T-helper 1 cell treated with Interleukin-12 subunit alpha and Interleukin-12 subunit beta and Interleukin-4 antibody, amounts not matched to agents 30 ng/mL and 1 ng/mL, for 36 hours (primary cell): Measurements from ENCODE around the gene SEC16A. TPM values are rescaled to one million over a fixed set of nuclear protein-coding genes. Genes with fewer than 3 reads are reported as not detected.

ENCODE experiments used
- intact Hi-C: fragments of 100-400 bp; cut with micrococcal nuclease; formaldehyde crosslinking; loops from one replicate; pipeline ENCODE4 v1.15.1; 2024
- total RNA-seq: library from RNA; stranded (reverse); gene quantifications from 2 replicates; pipeline ENCODE4 v1.2.3, GENCODE V29; 2022

The SEC16A gene
- total RNA-seq, 1 donor from 2014 or later: 92.9 TPM

DNA sequence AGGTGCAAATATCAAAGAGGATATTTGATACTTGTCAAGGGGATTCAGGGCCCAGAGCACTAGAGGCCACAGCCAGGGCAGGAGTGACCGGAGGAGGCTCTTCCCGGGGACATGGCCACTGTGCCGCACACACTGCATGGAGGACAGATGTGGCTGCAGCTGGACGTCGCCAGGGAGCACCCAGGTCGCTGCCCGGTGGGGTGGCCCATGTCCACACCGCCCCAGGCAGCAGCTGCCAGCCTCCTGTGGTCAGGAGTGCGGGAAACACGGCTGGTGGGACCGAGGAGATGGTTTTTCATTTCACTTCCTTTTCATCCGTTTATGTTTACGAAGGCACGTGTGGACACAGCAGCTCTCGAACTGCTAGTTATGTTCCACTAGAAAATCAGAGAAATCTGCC, 15.1 kb downstream of the SEC16A start:
- intact Hi-C loops: no loop called here

DNA sequence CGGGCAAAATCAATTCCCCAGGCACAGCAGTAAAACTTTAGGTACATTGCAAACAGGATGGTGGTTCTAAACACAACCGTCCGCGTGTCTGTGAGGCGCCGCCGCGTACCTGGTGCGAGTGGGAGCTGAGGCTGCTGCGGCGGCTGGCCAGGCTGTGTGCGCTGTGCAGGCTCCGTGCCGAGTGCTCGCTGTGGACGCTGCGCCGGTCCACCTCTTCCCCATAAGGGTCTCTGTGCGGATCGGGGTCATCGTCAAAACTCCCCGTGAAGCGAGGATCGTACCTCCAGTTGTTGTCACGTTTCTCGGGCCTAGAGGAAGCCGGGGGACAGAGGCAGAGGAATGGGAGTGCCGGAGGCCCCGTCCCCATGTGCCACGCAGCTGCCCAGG, 16.7 kb downstream of the SEC16A start:
- intact Hi-C loops: no loop called here

DNA sequence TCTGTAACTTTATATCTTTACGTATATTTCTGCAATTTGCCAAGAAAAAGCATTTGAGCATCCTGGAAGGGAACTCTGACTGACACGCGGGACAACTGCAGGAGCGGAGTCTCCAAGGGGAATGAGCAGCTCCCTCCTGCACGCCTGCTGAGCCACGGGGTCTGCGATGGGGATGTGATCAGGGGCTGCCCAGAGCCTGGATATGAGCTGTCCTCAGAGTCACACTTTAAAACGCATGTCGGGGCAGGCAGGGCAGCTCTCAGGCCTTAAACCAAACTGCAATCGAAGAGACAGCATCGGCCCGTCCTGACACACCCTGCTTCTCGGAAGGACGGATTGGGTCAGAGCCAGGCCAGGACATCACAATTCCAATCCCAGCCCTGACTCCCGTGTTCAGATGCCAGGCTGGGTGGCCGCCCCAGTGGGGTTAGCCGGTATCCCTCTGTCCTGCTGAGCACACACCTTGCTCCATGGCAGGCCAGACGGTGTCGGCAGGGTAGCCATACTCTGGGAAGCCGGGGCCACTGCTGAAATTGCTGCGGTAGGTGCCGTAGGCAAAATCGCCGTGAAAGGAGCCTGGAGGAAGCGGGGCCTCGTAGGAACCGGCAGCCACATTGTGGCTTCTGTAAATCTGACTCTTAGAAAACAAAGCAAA, 17.2 kb downstream of the SEC16A start:
- intact Hi-C loops: no loop called here

DNA sequence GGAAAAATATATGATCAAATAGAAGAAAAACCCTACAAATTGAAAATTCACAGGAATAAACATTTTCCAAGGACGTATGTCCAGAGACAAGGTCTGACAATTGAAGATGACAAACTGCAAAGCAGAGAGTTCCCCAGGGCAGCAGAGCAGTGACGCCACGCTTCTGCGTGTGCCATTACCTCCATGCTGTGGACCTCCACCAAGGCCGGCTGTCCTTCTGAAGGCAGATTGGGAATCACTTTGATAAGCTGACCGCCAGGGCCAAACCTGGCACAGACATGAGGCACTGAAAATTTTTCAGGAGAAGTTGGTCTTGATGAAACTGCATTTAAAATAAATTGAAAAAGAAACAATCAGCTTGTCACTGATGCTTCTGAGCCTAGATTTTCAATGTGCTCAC, 18.6 kb downstream of the SEC16A start:
- intact Hi-C loops: no loop called here

DNA sequence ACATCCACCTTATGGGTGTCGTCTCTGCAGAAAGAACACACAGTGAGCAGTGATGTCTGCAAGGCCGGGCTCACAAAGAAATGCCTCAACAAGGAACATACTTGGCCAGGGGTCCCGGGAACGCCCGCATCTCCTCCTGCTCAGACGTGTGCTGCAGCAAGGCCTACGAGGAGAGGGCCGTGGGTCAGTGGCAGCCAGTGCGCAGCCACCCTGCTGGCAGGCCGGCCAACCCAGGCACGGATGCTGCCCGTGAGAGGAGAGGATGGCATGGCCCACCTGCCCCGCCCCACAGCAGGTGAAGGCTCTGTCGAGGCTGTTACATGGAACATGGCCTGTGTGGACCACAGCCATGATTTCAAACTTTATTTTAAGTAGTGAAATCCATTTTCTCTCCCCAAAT, 19.3 kb downstream of the SEC16A start:
- intact Hi-C loops: no loop called here

DNA sequence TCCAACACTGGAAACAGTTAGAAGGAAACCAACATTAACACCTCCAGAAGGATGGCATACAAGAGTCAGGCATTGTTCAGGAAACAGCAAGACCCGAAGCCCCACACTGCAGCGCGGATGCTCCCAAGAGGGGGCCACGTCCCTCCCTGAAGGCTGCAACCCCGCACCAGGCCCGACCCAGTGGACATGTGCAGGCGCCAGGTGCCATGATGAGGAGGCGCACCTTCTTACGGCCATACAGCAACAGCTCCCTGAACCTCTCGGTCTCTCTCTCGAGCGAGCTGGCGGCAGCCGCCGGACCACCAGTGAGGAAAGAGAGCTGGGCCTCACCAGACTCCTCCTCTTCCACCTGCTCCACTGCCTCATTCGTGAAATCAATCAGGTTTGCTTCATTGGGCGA, 20.2 kb downstream of the SEC16A start:
- intact Hi-C loops: no loop called here

DNA sequence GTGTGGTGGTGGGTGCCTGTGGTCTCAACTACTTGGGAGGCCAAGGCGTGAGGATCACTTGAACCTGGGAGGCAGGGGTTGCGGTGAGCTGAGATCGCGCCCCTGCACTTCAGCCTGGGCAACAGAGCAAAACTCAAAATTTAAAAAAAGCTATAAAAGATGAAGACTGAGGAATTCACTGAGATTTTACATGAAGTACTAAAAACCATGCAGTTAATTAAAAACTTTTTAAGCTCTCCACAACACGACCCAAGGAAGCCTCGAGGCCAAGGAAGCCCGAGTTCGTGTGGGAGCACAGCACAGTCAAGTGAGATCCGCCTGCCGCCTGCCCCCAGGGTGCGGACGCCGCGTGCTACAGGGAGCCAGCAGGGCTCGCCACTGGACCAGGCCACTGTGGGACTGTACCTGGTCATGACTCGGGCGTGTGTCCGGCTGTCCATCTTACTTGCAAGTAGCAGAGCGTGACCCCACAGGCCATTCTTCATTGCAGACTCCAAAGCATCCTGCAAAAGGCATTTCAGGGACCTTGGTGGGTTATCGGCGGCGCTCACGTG, 22.0 kb downstream of the SEC16A start:
- intact Hi-C loops: no loop called here

DNA sequence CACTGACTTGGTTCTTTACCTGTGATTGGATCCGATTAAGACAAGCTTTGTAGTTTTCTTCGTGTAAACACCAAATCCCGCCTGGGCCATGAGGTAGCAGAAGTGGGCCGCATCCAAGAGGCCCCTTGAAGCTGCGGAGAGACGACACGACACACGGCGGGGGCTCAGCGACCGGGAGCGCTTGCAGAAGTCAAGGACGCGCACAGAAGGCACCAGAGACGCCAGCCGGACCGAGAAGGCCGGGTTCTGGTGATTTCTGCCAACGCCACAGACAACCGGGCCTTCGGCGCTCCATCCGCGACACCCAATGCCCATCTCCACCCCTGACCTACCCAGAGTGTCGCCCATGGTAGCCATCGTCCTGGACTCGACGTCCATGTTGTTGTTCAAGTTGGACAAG, 23.4 kb downstream of the SEC16A start:
- intact Hi-C loops: no loop called here

DNA sequence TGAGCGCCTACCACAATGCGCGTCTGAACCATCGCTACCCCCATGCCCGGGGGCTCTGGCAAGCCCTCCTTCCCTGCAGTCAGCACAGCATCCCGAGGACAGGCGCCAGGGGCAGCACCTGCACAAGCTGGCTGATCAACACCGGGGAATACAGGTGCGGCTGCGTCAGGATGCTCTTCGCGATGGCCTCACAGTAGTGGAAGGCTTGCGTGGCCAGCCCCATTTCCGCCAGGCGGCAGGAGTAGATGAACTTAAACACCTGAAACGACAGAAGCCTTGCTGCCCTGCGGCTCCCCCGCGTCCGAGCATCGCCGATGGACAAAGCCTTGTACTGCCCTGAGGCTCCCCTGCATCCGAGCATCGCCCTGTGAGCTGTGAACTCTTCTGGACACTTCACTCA, 25.5 kb downstream of the SEC16A start:
- intact Hi-C loops: no loop called here

DNA sequence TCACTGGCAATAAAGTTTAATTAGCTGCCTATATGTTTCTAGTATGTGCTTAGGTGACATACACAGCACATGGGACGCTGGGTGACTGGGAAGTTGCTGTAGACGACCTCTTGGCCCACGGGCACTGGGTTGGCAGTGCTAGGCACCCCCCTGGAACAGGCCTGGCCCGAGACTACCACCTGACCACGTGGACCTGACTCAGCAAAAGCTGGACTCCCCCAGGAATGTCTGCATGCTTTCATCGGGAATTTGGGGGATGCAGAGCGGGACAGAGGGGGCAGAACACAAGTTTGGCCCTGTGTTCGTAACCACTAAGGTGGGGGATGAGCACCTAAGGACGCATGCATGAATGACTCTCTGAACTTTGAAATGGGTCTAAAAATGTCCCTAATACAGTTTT, 26.6 kb downstream of the SEC16A start:
- intact Hi-C loops: no loop called here

DNA sequence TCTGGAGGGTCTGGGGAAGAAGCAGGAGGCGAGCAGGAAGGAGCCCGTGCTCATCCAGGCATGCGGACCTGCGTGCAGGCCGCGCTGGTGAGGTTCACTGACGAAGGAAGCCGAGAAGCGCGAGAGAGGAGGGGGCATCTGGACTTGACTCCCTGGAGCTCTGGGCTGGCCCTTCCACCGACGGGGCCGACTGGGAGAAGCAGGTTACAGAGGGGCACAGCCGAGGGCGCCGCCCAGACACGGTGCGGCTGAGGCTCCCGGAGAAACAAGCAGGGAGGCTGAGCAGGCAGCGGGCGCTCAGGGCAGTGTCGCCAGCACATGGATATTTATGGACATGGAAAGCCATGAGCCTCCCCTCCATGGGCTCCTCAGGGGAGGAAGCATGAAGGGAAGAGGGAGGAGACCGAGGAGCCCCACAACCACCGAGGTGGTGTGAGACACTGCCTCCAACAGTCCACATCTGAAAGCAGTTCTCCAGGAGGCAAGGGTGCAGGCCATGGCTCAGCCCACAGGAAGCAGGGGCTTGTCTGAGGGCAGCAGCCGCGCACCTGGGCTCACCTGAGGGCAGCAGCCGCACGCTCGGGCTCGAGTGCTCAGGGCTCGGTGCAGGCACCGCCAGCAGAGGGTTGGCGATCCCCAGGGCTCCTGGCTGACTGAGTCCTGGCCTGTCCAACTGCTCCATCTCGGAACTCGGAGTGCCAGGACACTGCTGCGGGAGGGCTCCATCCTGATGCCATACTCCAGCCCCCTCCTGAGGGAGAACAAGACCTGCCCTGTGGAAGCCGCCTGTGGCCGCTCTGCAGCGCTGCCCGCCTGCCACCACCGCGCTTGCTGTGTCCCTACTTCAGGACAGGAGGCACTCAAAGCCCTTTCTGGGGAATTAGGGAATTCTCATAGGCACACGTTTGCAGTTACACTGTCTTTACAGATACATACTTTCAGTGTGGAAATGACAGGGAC, 27.5 kb downstream of the SEC16A start:
- intact Hi-C loops: no loop called here

DNA sequence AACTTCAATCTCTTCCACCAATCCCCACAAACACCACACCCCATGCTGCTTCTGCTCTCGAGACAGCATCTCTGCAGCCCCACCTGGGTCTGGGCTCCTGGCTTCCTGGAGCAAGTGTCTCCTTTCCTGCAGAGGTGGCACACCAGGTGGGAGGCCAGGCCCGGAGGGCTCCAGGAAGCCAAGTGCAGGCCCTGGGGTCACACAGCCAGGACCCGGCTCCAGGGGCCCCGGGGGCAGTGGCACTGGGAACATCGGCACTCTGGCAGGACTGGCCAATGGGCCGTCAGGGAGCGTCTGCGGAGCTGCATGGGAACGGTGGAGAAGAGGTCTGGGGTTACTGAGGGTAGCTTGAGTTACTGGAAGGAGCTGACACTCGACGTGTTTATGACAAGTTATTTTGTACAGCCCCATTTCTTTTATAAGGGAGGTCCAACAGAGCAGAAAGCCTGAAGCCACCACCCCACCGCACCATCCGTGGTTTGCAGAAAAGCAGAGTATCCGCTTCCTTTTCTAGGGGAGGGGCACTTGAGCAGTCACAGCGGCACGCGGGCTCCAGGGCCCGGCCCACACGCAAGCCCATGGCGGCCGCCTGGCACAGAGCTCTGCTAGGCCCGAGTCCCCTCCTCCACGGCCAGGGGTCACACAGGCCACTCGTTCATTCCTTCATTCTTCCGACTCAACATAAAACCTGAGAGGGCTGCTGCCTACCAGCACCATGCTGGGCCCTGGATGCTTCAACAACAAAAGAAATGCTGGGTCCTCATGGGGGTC, 28.6 kb downstream of the SEC16A start:
- intact Hi-C loops: no loop called here

DNA sequence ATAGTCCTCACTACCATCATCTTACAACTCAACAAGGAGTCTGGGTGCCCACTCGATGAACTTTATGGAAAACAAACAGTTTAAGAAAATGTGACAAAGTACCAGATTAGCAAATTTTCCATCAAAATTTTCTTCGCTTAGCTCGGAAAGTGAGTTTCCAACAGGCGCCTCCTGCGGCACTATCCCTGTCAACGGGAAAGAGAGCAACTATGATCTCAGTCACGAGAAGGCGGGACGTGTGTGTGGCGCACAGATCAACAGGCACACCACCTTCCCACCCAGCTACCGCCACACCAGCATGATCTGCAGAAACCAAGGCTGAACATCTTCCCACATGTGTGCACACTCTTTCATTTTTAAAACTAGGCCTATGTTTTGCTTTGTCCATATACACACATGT, 29.5 kb downstream of the SEC16A start:
- intact Hi-C loops: no loop called here

DNA sequence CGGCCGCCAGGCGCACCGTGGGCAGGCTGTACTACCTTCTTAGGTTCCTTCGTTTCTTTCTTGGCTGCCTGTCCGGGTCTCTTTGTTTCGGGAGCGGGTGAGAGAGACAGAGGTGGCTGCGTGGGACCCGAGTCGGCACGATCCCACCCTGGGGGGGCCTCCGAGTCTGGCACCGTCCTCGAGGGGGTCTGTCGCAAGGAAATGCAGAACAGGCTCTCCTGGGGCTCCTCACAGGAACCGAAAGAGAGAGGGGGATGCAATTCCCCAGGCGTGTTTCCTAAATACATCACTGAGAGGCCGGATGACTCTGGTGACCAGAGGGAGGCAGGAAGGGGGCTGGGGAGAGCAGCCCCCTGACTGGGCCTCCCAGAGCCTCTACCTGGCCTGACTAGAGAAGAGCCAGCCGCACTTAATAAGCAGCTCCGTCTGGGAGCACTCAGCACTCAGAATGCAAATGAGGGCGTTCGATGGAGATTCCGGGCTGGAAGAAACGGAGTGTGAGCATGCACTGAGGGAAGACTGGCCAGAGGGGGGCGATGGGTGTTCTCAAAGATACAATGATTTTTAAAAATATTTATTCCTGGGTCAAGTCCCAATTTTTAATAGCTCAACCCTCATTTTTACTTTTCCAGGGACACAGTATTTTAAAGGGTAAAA, 31.5 kb downstream of the SEC16A start:
- intact Hi-C loops: no loop called here

DNA sequence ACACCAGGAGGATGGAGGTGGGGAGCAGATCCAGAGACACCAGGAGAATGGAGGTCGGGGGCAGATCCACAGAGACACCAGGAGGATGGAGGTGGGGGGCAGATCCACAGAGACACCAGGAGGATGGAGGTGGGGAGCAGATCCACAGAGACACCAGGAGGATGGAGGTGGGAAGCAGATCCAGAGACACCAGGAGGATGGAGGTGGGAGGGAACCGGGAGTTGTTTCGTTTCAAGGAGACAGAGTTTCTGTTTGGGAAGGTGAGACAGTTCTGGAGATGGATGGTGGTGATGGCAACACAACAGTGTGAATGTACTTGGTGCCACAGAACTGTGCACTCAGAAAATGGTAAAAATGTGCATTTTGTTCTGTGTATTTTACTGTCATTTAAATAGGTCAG, 34.2 kb downstream of the SEC16A start:
- intact Hi-C loops: no loop called here

DNA sequence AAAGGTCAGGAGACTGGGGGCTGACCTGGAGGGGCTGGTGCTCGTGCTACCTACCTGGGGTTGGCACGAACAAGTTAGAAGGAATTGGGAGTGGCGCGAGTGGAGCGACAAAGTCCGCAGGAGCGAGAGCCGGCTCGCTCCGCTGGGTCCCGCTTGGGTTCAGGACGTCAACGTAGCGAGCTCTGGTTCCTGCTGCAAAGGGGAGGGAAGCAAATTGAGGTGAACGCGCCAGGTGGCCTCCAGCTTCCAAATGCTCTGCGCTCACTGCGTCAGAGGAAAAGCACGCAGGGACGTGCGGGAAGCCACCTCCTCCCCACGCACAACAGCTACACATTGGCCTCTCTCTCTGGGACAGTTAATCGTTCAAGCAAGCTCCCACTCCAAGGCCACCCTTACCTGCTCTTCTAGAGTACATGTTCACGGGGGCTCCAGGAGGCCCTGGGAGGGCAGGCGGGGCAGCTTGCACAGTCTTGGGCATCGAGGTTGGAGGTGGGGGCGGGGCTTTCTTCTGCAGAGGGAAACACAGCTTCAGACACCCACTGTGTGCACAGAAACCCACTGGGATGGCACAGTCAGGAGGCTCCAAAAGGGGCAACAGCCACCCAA, 35.6 kb downstream of the SEC16A start:
- intact Hi-C loops: no loop called here

DNA sequence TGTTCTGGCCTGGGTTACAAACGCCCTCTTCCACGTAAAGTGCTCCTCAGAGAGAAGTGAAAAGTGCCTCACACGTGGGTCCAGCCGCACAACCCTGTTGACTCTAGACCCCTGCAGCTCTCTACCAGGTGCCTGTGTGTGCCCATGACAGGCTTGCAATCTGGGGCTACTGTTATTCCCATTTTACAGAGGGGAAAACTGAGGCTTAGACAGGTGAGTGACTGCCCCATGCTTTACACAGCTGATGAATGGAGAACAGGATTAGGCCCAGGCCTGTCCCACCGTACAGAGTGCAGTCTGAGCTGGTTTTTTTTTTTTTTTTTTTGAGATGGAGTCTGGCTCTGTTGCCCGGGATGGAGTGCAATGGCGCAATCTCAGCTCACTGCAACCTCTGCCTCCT, 37.0 kb downstream of the SEC16A start:
- intact Hi-C loops: no loop called here

DNA sequence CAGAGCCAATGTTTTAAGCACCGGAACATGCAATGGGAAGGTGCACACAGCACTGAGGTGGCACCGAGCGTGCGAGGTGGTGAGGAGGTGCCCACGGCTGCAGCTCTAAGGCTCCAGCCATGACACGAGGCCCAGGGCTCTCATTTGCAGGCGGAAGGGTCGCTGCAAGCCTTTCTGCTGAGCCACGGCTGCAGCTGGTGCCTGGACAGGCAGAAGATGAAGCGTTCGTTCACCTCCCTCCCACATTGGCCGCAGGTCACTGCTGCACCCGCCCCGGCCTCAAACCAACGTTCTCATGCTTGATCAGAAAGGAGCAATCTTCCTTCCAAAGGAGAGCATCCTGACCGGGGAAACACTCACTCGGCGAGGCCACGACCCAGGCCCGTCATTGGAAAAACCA, 38.7 kb downstream of the SEC16A start:
- intact Hi-C loops: no loop called here

DNA sequence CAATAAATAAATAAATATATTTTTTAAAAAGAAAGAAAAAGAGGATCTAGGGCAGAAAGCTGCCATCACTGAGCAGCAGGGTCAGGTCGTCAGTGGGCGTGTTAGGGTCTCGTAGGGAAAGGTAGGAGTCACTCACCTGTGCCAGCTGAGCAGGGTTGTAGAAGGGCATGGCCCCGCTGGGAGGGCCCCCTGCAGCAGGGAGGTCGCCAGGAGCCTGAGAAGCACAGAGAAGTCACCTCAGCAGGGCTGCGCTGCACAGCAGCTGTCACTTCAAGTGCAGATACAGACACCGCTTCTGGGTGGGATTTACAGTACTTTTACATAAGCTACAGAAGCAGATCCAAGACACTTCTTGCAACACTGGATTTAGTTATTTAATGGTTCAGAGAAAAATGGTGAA, 39.2 kb downstream of the SEC16A start:
- intact Hi-C loops: no loop called here

DNA sequence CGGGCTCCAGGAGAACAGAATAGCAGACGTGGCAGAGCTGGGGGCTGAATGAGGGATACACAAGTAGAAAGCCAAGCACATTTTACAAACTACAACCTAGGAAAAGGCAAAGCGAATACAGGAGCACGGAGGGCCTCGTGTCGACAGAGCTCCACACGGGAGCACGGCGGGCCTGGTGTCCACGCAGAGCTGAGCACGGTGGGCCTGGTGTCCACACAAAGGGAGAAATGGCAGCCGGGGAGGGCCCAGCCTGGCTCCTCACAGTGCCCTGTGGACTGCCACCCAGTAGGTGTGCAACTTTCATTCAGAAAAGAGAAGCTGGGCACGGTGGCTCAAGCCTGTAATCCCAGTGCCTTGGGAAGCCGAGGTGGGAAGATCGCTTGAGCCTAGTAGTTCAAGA, 39.8 kb downstream of the SEC16A start:
- intact Hi-C loops: no loop called here

DNA sequence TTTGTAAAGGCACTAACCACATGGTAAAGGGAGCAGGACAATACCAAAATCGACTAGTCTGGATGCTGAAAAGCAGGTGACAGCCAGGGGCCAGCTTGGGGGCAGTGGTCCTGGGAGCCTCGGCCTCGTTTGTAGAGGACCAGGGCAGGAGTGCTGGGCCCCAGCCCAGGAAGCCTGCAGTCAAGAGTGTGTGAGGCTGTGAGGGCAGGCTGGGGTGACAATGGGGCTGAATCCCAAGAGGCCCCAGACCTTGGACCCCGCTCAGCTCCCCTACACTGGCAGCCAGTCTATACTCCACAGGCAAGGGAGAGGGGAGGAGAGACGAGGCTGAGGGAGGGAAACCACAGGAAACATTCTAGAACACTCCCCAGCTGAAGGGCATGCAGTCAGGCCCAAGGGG, 40.6 kb downstream of the SEC16A start:
- intact Hi-C loops: no loop called here
